Heart left ventricle (tissue), 16 donors: ENCODE measurements around the gene C20orf202. TPM values are rescaled to one million over a fixed set of nuclear protein-coding genes. Genes with fewer than 3 reads are reported as not detected.
A peak's percentile ranks its signal among the peaks of the same experiment; 100 is the strongest.
"Not testable (repeated sequence)": the region's sequence is repeated elsewhere in the genome, so short reads cannot be mapped to it uniquely, and the experiment has no call there.

Experiments
- ATAC-seq, 4 donors: fragments of 200-7000 bp; cut with Tn5 transposase; one replicate each; pipeline ENCODE4 v1.9.1; 2020 to 2022; ENCODE audit warnings: moderate library complexity in 4 of 4, mild to moderate bottlenecking in 3 of 4, moderate number of reproducible peaks in 1 of 4
- DNase-seq, 5 donors: peaks; one replicate each; pipeline ENCODE4 v3.0.0-alpha.2; 2020
- H3K27ac ChIP-seq, 12 donors: fragments of 200-600 bp; sonication (generic) in 4 of 12; one replicate each; pipeline versions ENCODE4 v1.5.0 to v1.8.0; 2016 to 2022; ENCODE audit warnings: mild to moderate bottlenecking in 2 of 12
- H3K27me3 ChIP-seq, 9 donors: fragments of 200-600 bp; sonication (generic) in 2 of 9; one replicate each; pipeline versions ENCODE4 v1.5.1 to v1.8.0; 2016 to 2022; ENCODE audit warnings: mild to moderate bottlenecking in 3 of 9
- H3K36me3 ChIP-seq, 9 donors: fragments of 200-600 bp; sonication (generic) in 2 of 9; one replicate each; pipeline versions ENCODE4 v1.5.0 to v1.8.0; 2018 to 2022; ENCODE audit warnings: mild to moderate bottlenecking in 2 of 9
- H3K4me1 ChIP-seq, 12 donors: fragments of 200-600 bp; sonication (generic) in 4 of 12; one replicate each; pipeline versions ENCODE4 v1.5.0 to v1.8.0; 2016 to 2022; ENCODE audit warnings: mild to moderate bottlenecking in 3 of 12
- H3K4me3 ChIP-seq, 12 donors: fragments of 200-600 bp; sonication (generic) in 4 of 12; one replicate each; pipeline versions ENCODE4 v1.5.0 to v1.8.0; 2017 to 2022; ENCODE audit warnings: mild to moderate bottlenecking in 9 of 12, moderate library complexity in 4 of 12
- H3K9me3 ChIP-seq, 12 donors: fragments of 200-600 bp; sonication (generic) in 4 of 12; one replicate each; pipeline versions ENCODE4 v1.5.0 to v1.8.0; 2016 to 2022; ENCODE audit warnings: mild to moderate bottlenecking in 1 of 12
- POLR2A ChIP-seq, 2 donors: fragments of 450-650 bp; IDR thresholded peaks; one replicate each; pipeline ENCODE4 v1.6.1; 2017; ENCODE audit warnings: antibody characterized with exemption in 2 of 2, mild to moderate bottlenecking in 2 of 2, moderate library complexity in 2 of 2
- WGBS, 4 donors: extraction: QIAGEN DNeasy Blood & Tissue Kit in 2 of 4; methylation state at CpG; one replicate each; pipeline versions ENCODE4 v1.1.5 to v1.1.7; 2013 to 2018; 5-methylcytosine and 5-hydroxymethylcytosine counted together
- intact Hi-C, 10 donors: fragments of 100-400 bp; cut with DNase I; formaldehyde crosslinking; loops; one replicate each; pipeline versions ENCODE4 v1.11.1 to v1.14.2; 2022
- polyA plus RNA-seq, 2 donors: library from polyadenylated mRNA; stranded (reverse); fragments of 200-250 nt; gene quantifications; one replicate each; pipeline ENCODE4 v1.2.3, GENCODE V29; 2013
- total RNA-seq, 9 donors: library from RNA; depleted of rRNA in 2 of 9; stranded (reverse); fragments of >200 nt in 2 of 9; fragmentation: NEBNext Ultra II Directional in 3 of 9; extraction: Animal tissue kit (Norgen Biotek cat#: 25700) in 3 of 9; gene quantifications; one replicate each; pipeline versions ENCODE4 v1.1.0 to v1.2.4, GENCODE V29; 2016 to 2023
- TF ChIP-seq, protein P1 (sequence below), 12 donors: fragments of 200-600 bp; sonication (generic) in 4 of 12; IDR thresholded peaks; one replicate each; pipeline versions ENCODE4 v1.5.0 to v1.8.0; 2018 to 2022; ENCODE audit warnings: antibody characterized with exemption in 12 of 12, mild to moderate bottlenecking in 5 of 12
- donor health status: ischemic (EF 13 %, LVEDD 7.1; RV severe dilation, severe dysfunction).
- donor health status: healthy with polysubstance abuse.
- donor health status: DM: no; HTN: yes; CAD: no.
- donor health status: DM: no; HTN: no; CAD: no.
- donor health status: ischemic (EF 25% LVEDD 6.9; RV normal size, moderate dysfunction).
- donor health status: ischemic (EF 25% LVEDD 5.7; RV mildly dilated, moderate dysfunction).
- donor health status: healthy.
- donor health status: DM: yes; HTN: yes; CAD: no.
- donor health status: ischemic (EF 35%, LVEDD 5.7; RV mildly dilated, moderate dysfunction).
- donor health status: nonischemic (EF 11% LVEDD 7.7; RV severe dilation, severe dysfunction).
- donor health status: DM: yes; HTN: yes; CAD: no.
- donor health status: PGD.
- donor health status: ischemic (EF 29% LVEDD 5.4; RV normal size, mild dysfunction).
- donor health status: nonischemic (EF 23%, LVEDD 6.1; RV moderate dilation, normal function).

Gene C20orf202
- total and polyA plus RNA-seq, 11 donors = 0.21 to 0.47 (median 0.32) TPM; not detected in 1

DNA sequence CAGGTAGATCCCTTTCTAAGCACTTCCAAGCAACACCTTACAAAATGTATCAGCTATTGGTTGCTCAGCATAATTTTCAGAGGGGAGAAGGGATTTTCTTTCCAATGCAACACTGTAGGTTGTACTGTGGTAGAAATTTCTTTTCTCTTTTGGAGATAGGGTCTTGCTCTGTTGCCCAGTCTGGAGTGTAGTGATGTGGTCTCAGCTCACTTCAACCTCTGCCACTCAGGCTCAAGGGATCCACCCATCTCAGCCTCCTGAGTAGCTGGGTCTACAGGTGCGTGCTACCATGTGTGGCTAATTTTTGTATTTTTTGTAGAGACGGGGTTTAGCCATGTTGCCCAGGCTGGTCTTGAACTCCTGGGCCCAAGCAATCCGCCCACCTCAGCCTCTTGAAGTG, 38.8 kb downstream of the C20orf202 start:
- intact Hi-C loops = no loop called here
- no peak for ATAC-seq
- H3K36me3 ChIP-seq = no peaks in the 10 kb centered on the region
- no peaks in the 10 kb centered on the region for H3K9me3 ChIP-seq
- DNase-seq = no peak
- H3K4me3 ChIP-seq = no peak overlapping the region
- TF ChIP-seq, protein P1, sequence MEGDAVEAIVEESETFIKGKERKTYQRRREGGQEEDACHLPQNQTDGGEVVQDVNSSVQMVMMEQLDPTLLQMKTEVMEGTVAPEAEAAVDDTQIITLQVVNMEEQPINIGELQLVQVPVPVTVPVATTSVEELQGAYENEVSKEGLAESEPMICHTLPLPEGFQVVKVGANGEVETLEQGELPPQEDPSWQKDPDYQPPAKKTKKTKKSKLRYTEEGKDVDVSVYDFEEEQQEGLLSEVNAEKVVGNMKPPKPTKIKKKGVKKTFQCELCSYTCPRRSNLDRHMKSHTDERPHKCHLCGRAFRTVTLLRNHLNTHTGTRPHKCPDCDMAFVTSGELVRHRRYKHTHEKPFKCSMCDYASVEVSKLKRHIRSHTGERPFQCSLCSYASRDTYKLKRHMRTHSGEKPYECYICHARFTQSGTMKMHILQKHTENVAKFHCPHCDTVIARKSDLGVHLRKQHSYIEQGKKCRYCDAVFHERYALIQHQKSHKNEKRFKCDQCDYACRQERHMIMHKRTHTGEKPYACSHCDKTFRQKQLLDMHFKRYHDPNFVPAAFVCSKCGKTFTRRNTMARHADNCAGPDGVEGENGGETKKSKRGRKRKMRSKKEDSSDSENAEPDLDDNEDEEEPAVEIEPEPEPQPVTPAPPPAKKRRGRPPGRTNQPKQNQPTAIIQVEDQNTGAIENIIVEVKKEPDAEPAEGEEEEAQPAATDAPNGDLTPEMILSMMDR (IDR thresholded peaks at IDR 0.05) = no peak
- no peak for TF ChIP-seq POLR2A (IDR thresholded peaks at IDR 0.05)
- 87 to 94% (median 91%) methylated on average over 3 of the region's 3 CpGs for WGBS, 4 donors
- peaks cover 0 to 14% (median 0%) of the 10 kb centered on the region in 9 donors for H3K27me3 ChIP-seq
- H3K27ac ChIP-seq = no peak overlapping the region
- H3K4me1 ChIP-seq = peaks cover 0 to 4% (median 0%) of the 10 kb centered on the region in 12 donors

DNA sequence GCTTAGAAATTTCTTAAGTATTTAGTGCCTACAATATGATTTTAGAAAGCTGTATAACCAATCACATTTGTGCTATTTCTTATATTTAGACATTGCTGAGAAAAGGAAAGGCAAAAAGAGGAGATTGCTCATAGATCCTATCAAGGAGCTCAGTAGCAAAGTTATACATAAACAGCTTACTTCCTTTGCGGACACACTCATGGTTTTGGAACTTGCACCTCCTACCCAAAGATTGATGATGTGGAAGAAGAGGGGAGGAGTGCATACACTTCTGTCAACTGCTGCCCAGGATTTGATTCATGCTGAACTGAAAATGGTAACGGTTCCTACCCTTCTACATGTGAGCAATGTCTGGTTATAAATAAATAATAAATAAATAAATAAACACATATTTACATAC, 39.3 kb downstream of the C20orf202 start:
- H3K27ac ChIP-seq = no peak overlapping the region
- H3K27me3 ChIP-seq = peaks cover 0 to 14% (median 0%) of the 10 kb centered on the region in 9 donors
- no peak for TF ChIP-seq POLR2A (IDR thresholded peaks at IDR 0.05)
- TF ChIP-seq, protein P1 (IDR thresholded peaks at IDR 0.05) = no peak
- WGBS, 4 donors = 59 to 66% (median 61%) methylated on average over 2 of the region's 2 CpGs
- intact Hi-C loops = no loop called here
- H3K36me3 ChIP-seq = no peaks in the 10 kb centered on the region
- ATAC-seq (no peak), DNase-seq (no peak)
- H3K4me1 ChIP-seq = peaks cover 0 to 4% (median 0%) of the 10 kb centered on the region in 12 donors
- H3K9me3 ChIP-seq = no peaks in the 10 kb centered on the region
- H3K4me3 ChIP-seq = no peak overlapping the region

DNA sequence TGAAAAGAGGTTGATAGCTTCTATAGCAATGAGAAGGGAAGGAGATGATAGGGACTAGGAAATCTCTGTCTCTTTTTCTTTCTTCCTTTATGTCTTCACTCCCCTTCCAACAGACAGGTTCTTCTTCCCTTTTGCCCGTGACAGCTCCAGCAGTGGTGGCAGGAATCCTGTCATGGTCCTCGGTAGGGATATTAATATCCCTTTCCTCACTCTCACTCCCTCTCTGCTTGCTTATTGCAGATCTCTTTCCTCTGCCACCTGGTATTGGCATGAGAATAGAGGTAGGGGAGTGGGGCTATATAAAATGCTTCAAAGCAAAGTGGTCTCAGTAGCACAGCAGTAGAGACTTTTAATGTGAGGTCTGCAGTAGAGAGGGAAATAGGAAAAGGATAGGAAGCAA, 42.3 kb downstream of the C20orf202 start:
- H3K9me3 ChIP-seq = no peaks in the 10 kb centered on the region
- 12 to 31% (median 29%) methylated on average over 2 of the region's 2 CpGs for WGBS, 4 donors
- intact Hi-C loops = no loop called here
- H3K27me3 ChIP-seq = peaks cover 0 to 14% (median 0%) of the 10 kb centered on the region in 9 donors
- ATAC-seq (peak in 3 of 4 donors; percentile 46 to 81 (median 54)), DNase-seq (no peak)
- peaks cover 0 to 4% (median 0%) of the 10 kb centered on the region in 12 donors for H3K4me1 ChIP-seq
- H3K36me3 ChIP-seq = no peaks in the 10 kb centered on the region
- no peak overlapping the region for H3K27ac ChIP-seq
- no peak overlapping the region for H3K4me3 ChIP-seq
- TF ChIP-seq, protein P1 (IDR thresholded peaks at IDR 0.05) = no peak
- TF ChIP-seq POLR2A (IDR thresholded peaks at IDR 0.05) = no peak

DNA sequence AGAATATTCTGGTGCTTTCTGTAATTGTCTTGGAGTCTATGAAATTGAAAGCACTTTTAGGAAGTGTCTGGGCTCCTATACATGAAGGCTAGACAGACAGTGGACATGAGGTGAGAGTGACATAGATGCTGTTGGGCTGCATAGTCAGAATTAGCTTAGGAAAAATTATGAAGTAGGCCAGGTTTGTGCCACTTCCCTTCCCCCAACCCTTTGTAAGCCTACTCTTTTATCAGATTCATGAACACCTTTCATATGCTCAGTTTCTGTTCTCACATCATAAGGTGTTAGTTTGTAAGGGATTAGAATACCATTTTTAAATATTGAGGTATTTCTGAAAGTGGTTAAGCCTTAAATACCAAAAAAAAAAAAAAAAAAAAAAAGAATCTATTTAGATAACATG, 44.4 kb downstream of the C20orf202 start:
- Histone ChIP-seq H3K27ac (no peak overlapping the region), H3K4me1 (peaks cover 0 to 4% (median 0%) of the 10 kb centered on the region in 12 donors), H3K9me3 (no peaks in the 10 kb centered on the region), H3K36me3 (no peaks in the 10 kb centered on the region), H3K4me3 (no peak overlapping the region), H3K27me3 (peaks cover 0 to 5% (median 0%) of the 10 kb centered on the region in 9 donors)
- intact Hi-C loops = no loop called here
- TF ChIP-seq, protein P1 (IDR thresholded peaks at IDR 0.05) = no peak
- no peak for TF ChIP-seq POLR2A (IDR thresholded peaks at IDR 0.05)
- ATAC-seq (no peak), DNase-seq (no peak)

DNA sequence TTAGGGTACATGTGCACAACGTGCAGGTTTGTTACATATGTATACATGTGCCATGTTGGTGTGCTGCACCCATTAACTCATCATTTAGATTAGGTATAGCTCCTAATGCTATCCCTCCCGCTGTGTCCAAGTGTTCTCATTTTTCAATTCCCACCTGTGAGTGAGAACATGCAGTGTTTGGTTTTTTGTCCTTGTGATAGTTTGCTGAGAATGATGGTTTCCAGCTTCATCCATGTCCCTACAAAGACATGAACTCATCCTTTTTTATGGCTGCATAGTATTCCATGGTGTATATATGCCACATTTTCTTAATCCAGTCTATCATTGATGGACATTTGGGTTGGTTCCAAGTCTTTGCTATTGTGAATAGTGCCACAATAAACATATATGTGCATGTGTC, 47.0 kb downstream of the C20orf202 start:
- peaks cover 0 to 16% (median 0%) of the 10 kb centered on the region in 9 donors for H3K27me3 ChIP-seq
- DNase-seq, H3K9me3 ChIP-seq, H3K36me3 ChIP-seq, ATAC-seq, H3K27ac ChIP-seq, H3K4me1 ChIP-seq, intact Hi-C loops, H3K4me3 ChIP-seq: not testable (repeated sequence)
- 84 to 94% (median 93%) methylated on average over 2 of the region's 2 CpGs for WGBS, 4 donors
